Hepatocyte (in vitro differentiated cells): ENCODE data around the gene ASPM.

Experiments used
- CTCF ChIP-seq: fragments of 200-600 bp; sonication (generic); IDR thresholded peaks from 2 replicates; pipeline ENCODE4 v1.5.1; 2016; ENCODE audit warnings: antibody characterized with exemption, mild to moderate bottlenecking; ENCODE audit not compliant: poor library complexity
- EZH2 ChIP-seq: fragments of 200-600 bp; sonication (generic); IDR thresholded peaks from 2 replicates; pipeline ENCODE4 v1.6.1; 2016; ENCODE audit warnings: antibody characterized with exemption, mild to moderate bottlenecking, borderline replicate concordance

DNA sequence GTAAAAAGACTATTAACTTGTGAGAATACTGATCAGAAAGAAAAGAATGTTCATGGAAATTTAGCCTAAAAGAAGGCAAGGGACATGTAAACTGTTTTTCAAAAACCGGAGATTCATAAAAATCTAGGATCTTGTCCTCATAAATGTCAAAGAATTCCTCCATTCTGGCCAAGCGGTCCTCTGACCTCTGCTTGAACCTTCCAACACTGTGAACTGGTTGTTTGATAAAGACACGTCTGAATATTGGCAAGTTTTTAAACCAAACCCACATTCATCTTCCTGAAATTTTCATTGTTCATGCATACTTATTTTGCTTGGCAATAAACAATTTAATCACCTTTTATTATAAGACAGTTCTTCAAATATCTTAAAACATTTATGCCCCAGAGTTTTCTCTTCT is 19.8 kb downstream of the ASPM start:
- TF ChIP-seq CTCF (no peak), EZH2 (no peak)
